HG02973 (cell line): Measurements from ENCODE around the gene SRA1.
A peak's percentile ranks its signal among the peaks of the same experiment; 100 is the strongest.
"Not testable (repeated sequence)": the region's sequence is repeated elsewhere in the genome, so short reads cannot be mapped to it uniquely, and the experiment has no call there.

ENCODE experiments used
- ATAC-seq: cut with Tn5 transposase; IDR thresholded peaks from one replicate; pipeline ENCODE4 v1.9.1; 2021; ENCODE audit warnings: moderate library complexity; ENCODE audit not compliant: unreplicated experiment

The SRA1 gene

GRCh38 chr5:140557136-140557805 is at the start of gene SRA1:
Gene SRA1, minus strand, starts transcription at chr5:140557473. Its CDS starts 21 bp downstream, at chr5:140557452.
- ATAC-seq, result peak; percentile 94

DNA sequence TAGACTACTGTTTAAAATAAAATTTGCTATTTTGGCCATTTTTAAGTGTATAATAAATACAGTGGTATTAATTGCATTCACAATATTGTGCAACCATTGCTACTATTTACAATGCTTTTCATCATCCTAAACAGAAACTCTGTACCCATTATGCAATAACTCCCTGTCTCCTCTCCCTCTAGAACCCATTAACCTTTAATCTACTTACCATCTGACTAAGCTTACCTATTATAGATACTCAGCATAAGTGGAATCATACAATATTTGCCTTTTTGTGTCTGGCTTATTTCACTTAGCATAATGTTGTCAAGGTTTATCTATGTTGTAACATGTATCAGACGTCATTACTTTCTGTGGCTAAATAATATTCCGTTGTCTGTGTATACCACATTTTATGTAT is 49.8 kb upstream of the SRA1 start:
- ATAC-seq, result no peak

GRCh38 chr5:140605879-140606278 is 48.6 kb upstream of the SRA1 start:
- ATAC-seq, result no peak

DNA sequence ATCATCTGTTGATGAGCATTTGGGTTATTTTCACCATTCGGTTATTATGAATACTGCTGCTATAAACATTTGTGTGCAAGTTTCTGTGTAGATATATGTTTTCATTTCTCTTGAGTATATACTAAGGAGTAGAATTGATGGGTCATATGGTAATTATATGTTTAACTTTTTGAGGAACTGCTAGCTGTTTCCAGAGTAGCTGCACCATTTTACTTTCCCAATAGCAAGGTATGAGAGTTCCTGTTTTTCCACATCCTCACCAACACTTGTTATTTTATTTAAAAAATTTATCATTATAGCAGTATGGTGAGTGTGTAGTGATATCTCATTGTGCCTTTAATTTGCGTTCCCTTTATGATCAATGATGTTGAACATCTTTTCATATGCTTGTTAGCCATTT is 46.5 kb upstream of the SRA1 start:
- no peak for ATAC-seq

DNA sequence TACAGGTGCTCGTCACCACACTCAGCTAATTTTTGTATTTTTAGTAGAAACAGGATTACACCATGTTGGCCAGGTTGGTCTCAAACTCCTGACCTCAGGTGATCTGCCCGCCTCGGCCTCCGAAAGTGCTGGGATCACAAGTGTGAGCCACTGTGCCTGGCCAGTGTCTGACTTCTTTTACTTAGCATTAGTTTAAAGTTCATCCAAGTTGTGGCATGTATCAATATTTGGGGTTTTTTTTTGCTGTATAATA is 46.1 kb upstream of the SRA1 start:
- ATAC-seq, result not testable (repeated sequence)

DNA sequence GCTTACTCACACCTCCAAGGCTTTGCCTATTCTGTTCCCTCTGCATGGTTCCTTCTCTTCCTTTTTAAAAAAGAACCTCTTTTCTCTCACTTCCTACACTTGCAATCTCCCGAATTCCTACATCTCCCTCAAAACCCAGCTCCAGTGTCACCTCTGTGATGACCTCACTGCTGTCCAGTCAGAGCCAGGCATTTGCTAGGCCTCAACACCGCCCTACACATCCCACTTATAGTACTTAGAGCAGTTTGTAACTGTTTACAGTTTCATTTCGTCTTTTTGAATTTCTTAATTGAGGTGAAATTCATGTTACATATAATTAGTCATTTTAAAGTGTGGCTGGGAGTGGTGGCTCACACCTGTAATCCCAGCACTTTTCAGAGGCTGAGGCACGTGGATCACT is 44.9 kb upstream of the SRA1 start:
- ATAC-seq, result no peak

DNA sequence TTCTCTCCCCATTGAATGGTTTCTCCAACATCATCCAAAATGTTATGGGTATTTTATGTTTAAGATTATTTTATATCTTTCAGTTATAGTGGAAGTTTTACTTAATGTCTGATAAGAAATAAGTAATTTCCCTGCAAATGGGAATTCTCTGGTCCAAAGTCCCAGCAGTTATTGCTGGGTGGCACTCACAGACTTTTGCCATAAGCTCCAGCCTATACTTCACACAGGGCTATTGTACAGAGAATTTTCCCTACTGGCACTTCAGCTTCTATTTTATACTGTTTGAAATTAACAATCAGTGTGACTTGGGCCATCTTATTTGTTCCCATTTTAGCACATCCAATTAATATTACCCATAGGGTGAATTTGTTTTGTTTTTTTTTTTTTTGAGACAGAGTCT is 42.8 kb upstream of the SRA1 start:
- ATAC-seq, result no peak

- no peak for ATAC-seq
Observed at GRCh38 chr5:140598836-140599235, 41.6 kb upstream of the SRA1 start.

DNA sequence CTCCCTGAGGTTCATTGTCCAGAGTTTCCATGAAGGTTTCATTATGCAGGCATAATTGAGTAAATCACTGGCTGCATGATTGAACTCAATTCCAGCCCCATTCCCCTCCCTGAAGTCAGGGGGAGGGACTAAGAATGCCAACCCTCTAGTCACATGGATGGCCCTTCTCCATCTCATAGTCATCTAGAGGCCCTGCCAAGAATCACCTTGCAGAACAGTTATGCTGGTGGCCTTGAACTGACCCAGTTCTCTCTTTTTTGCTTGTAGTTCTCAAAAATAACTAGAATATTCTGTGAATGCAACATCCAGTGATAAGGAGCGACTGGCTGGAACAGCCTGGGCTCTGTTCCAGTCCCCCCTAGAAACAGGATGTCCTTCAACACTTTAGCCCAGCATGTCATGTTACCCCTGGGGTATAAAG is 39.1 kb upstream of the SRA1 start:
- ATAC-seq, result no peak

GRCh38 chr5:140595538-140596300 is 38.4 kb upstream of the SRA1 start:
- ATAC-seq, result no peak

GRCh38 chr5:140594169-140594568 is 36.9 kb upstream of the SRA1 start:
- ATAC-seq, result no peak

DNA sequence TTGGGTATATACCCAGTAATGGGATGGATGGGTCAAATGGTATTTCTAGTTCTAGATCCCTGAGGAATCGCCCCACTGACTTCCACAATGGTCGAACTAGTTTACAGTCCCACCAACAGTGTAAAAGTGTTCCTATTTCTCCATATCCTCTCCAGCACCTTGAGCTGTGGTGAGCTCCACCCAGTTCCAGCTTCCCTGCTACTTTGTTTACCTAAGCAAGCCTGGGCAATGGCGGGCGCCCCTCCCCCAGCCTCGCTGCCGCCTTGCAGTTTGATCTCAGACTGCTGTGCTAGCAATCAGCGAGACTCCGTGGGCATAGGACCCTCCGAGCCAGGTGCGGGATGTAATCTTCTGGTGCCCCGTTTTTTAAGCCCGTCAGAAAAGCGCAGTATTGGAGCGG is 35.8 kb upstream of the SRA1 start:
- not testable (repeated sequence) for ATAC-seq

DNA sequence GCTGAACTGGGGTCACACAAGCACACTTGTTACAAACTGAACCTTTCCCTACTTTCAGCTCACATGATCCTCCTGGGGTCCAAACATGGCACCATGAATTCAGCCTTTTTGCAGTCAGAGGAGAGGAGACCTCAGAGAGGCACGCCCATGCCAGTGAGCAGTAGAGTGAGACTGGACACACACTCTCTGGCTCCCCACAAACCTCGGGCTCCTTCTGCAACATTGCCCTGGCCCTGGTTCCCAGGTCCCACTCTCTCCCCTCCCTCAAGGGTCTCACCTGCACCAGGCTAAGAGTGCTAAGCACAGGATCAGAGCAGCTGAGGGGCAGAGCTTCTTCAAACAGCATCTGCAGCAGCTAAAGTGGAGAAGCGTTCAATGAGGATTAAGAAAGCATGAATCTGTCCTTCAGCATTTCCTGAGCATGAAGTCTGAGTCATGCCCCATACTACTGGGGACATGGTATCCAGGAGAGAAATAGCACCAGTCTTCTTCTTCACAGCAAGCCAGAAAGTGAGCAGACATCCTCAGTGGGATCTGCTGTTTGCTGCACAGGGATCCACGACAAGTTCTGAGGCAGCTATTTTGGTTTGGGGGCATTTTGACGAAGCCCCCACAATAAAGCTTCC is 34.6 kb upstream of the SRA1 start:
- ATAC-seq, result no peak

DNA sequence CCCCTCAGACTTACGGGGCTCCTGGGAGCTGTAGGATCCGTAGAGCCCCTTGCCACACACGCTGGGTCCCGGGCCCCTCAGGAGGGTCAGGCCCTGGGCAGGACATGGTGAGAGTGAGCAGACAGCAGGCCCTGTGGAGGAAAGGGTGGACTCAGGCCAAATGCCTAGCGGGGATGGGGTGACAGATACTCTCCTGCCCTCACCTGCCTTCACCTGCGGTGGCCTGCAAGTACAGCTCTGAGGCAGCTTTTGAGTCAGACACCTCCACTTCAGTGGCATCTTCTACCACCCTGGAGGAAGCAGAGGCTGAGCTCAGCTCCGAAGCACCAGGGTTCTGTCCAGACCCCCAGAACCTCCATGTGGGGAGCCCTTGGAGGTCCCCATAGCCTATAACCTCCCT is 33.6 kb upstream of the SRA1 start:
- ATAC-seq, result no peak

DNA sequence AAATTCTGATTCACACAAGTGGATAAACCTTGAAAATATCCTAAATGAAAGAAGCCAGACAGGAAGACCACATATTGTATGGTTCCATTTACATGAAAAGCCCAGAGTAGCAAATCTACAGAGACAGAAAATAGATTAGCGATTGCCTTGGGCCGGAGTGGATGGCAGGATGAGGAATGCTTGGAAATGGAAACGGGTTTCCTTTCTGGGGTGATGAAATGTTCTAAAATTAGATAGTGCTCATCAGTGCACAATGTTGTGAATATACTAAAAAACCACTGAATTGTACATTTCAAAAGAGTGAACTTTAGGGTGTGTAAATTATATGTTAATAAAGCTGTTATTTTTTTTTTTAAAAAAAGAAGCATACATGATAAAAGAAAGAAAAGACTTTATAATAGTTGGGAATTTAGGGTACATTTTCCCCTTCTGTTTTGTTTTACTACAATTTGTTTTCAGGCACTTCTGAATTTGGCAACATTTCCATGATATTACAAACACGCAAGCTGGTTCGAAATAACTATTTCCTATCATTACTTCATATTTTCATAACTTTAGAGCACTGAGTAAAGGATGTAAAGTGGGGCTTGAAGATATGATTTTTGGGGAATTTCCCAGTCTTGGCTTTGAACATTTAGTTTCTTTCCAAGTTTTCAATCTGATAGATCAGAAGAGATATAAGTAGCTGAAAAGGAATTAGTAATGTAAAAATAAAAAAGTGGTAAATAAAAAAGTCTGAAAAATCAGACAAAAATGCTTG is 31.2 kb upstream of the SRA1 start:
- no peak for ATAC-seq

GRCh38 chr5:140587495-140587894 is 30.2 kb upstream of the SRA1 start:
- no peak for ATAC-seq

- ATAC-seq, result not testable (repeated sequence)
Observed at GRCh38 chr5:140579188-140579747, 22.0 kb upstream of the SRA1 start.

DNA sequence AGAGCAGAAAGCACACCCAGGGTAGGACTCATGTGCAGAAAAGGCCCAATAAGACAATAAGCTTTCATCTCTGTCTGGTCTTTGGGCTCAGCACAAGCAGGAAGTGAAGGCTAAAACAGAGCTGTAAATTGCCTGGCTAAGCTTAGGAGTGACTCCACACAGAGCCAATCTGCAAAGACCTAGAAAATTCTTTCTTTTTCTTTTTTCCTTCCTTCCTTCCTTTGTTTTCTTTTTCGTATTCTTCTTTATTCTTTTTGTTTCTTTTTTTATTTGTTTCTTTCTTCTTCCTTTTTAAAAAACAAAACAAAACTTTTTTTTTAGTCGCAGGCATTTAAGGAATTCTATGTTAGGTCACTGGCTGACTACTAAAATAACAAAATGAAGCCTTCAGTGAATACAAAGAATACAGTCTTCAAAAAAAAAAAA is 19.5 kb upstream of the SRA1 start:
- ATAC-seq, result no peak

DNA sequence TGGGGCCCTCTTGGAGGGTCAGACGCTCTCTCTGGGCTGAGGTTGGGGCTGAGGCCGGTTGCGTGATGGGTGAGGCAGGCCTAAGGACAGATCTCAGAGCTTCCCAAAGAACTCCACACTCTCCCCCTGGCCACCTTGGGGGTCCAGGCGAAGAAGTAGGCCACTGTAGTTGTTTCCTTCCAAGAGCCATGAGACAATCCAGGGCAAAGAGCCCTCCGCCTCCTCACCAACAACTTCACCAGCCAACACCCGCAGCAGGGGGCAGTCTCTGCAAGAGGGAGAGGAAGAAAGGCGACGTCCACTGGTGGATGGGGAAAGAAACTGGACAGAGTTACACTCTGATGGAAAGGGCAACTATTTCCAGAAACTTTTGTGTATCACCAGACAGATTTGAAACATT is 18.0 kb upstream of the SRA1 start:
- no peak for ATAC-seq

DNA sequence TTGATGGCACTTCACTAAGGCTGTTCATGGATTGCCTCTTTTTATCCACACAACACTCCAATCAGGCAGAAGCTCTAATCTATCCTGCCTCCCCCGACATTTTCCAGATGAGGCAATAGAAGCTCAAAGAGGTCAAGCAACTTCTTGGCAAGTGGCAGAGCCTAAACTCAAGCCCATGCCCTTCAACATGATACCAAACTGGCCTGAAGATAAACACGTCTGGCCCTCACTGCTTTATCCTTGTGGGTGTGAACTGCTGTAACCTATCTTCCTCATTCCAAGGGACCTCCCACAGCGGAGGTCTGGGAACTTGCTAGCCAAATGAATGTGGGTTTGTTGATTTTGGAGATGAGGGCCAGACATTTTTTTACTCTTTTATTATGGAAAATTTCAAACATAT is 16.9 kb upstream of the SRA1 start:
- no peak for ATAC-seq

DNA sequence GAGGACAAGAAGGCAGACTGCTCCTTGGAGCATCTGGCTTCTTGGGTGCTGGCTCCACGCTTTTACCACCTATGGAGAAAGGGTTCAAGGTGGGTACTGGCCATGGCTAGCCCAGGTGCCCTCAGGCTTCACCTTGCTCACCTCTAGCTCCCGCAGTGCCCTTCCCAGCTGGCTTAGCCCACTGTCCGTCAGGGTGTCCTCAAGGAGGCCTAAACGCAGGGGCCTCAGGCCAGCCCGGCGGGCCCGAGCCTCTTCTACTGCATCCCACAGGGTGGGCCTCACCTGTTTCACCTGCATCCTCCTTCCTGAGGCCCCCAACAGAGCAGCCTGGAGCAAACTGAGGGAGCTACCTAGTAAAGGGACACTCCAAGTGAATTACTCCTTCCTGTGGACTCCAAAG is 16.4 kb upstream of the SRA1 start:
- ATAC-seq, result no peak
